ENCODE data around the gene TACC2.

- TF ChIP-seq CTCF (IDR thresholded peaks at IDR 0.05): no peak
- TF ChIP-seq EZH2 (IDR thresholded peaks at IDR 0.05): no peak
- no peak for TF ChIP-seq EZH2phosphoT487 (IDR thresholded peaks at IDR 0.05)
Measured at GRCh38 chr10:122052701-122053100, 63.7 kb downstream of the TACC2 start.
